Measurements from ENCODE around the gene CHN2. TPM values are rescaled to one million over a fixed set of nuclear protein-coding genes. Genes with fewer than 3 reads are reported as not detected.
A peak's percentile ranks its signal among the peaks of the same experiment; 100 is the strongest.

The CHN2 gene
- total and polyA plus RNA-seq, 8 donors: 2.8 to 8.9 (median 4.3) TPM

DNA sequence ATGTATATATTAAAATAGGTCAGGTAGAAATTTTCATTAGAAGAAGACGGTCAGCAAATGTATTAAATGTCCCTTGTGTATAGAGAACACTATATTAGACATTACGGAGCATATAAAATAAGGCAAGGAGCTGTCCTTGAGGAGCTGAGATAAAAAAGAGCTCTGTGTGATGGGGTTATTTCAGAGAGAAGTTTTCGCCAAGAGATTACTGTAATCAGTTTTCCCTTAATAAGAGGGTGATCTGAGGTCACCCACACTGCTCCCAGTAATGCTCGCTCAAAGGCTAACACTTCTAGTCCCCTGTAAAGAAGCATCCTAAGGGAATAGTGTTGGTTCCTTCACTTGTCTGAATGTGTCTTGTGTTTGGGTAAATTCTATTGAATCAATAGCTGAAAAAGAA lies 282.3 kb downstream of the CHN2 start:
- TF ChIP-seq, protein P1, sequence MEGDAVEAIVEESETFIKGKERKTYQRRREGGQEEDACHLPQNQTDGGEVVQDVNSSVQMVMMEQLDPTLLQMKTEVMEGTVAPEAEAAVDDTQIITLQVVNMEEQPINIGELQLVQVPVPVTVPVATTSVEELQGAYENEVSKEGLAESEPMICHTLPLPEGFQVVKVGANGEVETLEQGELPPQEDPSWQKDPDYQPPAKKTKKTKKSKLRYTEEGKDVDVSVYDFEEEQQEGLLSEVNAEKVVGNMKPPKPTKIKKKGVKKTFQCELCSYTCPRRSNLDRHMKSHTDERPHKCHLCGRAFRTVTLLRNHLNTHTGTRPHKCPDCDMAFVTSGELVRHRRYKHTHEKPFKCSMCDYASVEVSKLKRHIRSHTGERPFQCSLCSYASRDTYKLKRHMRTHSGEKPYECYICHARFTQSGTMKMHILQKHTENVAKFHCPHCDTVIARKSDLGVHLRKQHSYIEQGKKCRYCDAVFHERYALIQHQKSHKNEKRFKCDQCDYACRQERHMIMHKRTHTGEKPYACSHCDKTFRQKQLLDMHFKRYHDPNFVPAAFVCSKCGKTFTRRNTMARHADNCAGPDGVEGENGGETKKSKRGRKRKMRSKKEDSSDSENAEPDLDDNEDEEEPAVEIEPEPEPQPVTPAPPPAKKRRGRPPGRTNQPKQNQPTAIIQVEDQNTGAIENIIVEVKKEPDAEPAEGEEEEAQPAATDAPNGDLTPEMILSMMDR (IDR thresholded peaks at IDR 0.05): no peak
- ATAC-seq (no peak), DNase-seq (no peak)
- intact Hi-C loops (cut with DNase I): no loop called here
- peaks cover 7 to 13% of the 10 kb centered on the region in 2 donors for H3K4me1 ChIP-seq
- H3K27ac ChIP-seq: no peak overlapping the region
- no peak overlapping the region for H3K4me3 ChIP-seq
- peaks cover 0 to 5% of the 10 kb centered on the region in 2 donors for H3K27me3 ChIP-seq
- H3K9me3 ChIP-seq: no peaks in the 10 kb centered on the region
- H3K36me3 ChIP-seq: no peaks in the 10 kb centered on the region

- Histone ChIP-seq H3K4me1 (peaks cover 7 to 13% of the 10 kb centered on the region in 2 donors), H3K4me3 (no peak overlapping the region), H3K36me3 (no peaks in the 10 kb centered on the region), H3K27ac (no peak overlapping the region), H3K9me3 (no peaks in the 10 kb centered on the region), H3K27me3 (peaks cover 0 to 5% of the 10 kb centered on the region in 2 donors)
- DNase-seq (no peak), ATAC-seq (no peak)
- intact Hi-C loops (cut with DNase I): no loop called here
- TF ChIP-seq, protein P1 (IDR thresholded peaks at IDR 0.05): no peak
Measured at GRCh38 chr7:29478226-29478625, 283.7 kb downstream of the CHN2 start.

GRCh38 chr7:29478687-29479240 lies 284.2 kb downstream of the CHN2 start:
- H3K27me3 ChIP-seq: peaks cover 0 to 5% of the 10 kb centered on the region in 2 donors
- TF ChIP-seq, protein P1 (IDR thresholded peaks at IDR 0.05): no peak
- DNase-seq (no peak), ATAC-seq (no peak)
- no peaks in the 10 kb centered on the region for H3K36me3 ChIP-seq
- H3K4me1 ChIP-seq: peaks cover 7 to 13% of the 10 kb centered on the region in 2 donors
- H3K4me3 ChIP-seq: no peak overlapping the region
- H3K9me3 ChIP-seq: no peaks in the 10 kb centered on the region
- intact Hi-C loops (cut with DNase I): no loop called here
- H3K27ac ChIP-seq: no peak overlapping the region

DNA sequence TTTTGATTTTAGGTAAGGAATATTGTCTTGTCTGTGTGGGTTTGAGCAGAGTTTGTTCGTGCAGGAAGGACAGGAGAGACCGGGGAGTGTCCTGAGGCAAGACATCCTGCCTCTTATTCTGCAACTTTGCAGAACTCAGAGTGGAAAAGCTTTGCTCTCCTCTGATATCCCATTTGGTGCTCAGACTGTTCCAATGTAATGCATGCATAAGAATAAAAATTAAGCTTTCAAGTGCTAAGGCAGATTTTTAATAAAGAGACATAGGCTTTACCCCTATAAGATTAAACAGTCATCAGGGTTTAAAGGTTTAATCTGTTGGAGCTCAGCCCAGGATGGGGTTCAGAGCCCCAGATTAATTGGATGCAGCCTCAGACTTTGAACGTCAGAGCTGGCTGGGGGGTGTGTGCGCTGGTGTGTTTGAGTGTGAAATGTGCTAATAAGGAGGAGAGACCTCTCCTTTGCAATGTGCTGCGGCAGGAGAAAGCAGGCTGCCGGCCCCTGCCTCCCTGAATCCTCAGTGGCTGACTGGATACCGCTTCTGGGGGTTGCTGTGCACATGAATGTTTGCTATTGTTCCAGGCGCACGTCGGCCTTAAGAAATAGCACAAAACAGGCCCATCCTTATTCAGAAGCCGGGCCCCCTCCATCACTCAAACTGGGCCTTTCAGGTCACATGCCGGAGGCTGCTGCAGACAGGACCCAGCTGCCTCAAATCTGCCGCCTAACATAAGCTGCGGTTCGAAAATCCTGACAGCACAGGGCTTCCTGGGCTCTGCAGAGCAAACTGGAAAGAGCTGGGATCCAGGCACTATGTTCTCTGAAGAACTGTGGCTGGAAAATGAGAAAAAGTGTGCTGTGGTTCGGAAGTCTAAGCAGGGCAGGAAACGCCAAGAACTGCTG lies 285.0 kb downstream of the CHN2 start:
- peaks cover 0 to 8% of the 10 kb centered on the region in 2 donors for H3K27me3 ChIP-seq
- H3K4me1 ChIP-seq: peaks cover 7 to 13% of the 10 kb centered on the region in 2 donors
- intact Hi-C loops (cut with DNase I): no loop called here
- ATAC-seq (peak; percentile 61), DNase-seq (peak in 3 of 4 donors; percentile 40 to 88 (median 83))
- no peaks in the 10 kb centered on the region for H3K9me3 ChIP-seq
- TF ChIP-seq, protein P1 (IDR thresholded peaks at IDR 0.05): no peak
- H3K4me3 ChIP-seq: no peak overlapping the region
- H3K36me3 ChIP-seq: no peaks in the 10 kb centered on the region
- H3K27ac ChIP-seq: peak overlapping the region in 1 of 2 donors; percentile 37

GRCh38 chr7:29480451-29480850 lies 285.9 kb downstream of the CHN2 start:
- Histone ChIP-seq H3K27me3 (peaks cover 0 to 8% of the 10 kb centered on the region in 2 donors), H3K36me3 (no peaks in the 10 kb centered on the region), H3K4me3 (peak overlapping the region in 1 of 2 donors; percentile 2), H3K27ac (peak overlapping the region in 1 of 2 donors; percentile 37), H3K9me3 (no peaks in the 10 kb centered on the region), H3K4me1 (peaks cover 7 to 13% of the 10 kb centered on the region in 2 donors)
- ATAC-seq: peak; percentile 64
- peak in 2 of 4 donors; percentile 27 to 36 for DNase-seq
- intact Hi-C loops (cut with DNase I): no loop called here
- TF ChIP-seq, protein P1 (IDR thresholded peaks at IDR 0.05): no peak
